Prostate gland (tissue), 2 donors: ENCODE data around the gene TMEM18.

Experiments used
- CTCF ChIP-seq, 4 experiments: fragments of 200-600 bp in 2 of 4; fragments of 450-650 bp in 2 of 4; sonication (generic) in 2 of 4; IDR thresholded peaks; 1 replicate in 3 of 4; 2 replicates in 1 of 4; pipeline ENCODE4 v1.5.1; 2016 to 2019; ENCODE audit warnings: antibody characterized with exemption in 4 of 4, mild to moderate bottlenecking in 2 of 4, moderate library complexity in 2 of 4
- POLR2AphosphoS5 ChIP-seq: sonication (generic); formaldehyde crosslinking; IDR thresholded peaks from one replicate; pipeline ENCODE4 v1.6.1; 2017; ENCODE audit warnings: antibody characterized with exemption

DNA sequence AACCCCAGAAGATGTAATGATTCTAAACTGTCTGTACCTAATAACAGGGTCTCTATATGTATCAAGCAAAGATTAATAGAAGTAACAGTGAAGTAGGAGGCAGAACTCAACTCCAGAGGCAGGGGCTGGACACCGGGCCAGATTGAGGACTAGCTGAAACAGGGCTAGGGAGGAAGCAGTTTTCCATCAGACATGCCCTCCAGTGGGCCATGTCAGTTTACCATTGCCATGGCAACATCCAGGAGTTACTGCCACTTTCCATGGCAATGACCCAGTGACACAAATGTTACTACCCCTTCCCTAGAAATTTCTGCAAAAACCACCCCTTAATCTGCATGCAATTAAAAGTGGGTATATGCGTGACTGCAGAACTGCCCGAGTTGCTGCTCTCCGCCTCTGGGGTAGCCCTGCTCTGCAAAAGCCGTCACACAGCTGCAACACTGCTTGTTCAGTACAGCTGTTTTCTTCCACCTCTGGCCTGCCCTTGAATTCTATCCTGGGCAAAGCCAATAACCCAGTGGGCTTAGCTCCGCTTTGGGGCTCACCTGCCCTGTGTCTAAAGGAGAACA lies 58.7 kb downstream of the TMEM18 start:
- TF ChIP-seq CTCF (IDR thresholded peaks at IDR 0.05): no peak
- no peak for TF ChIP-seq POLR2AphosphoS5
